Hematopoietic multipotent progenitor cell treated with erythropoietin and hydrocortisone succinate and interleukin-3 and kit ligand, for 8 days (in vitro differentiated cells): ENCODE data around the gene CFAP410.

Experiments used
- DNase-seq: peaks from one replicate; pipeline ENCODE4 v3.0.0-alpha.2; 2015

Gene CFAP410

DNA sequence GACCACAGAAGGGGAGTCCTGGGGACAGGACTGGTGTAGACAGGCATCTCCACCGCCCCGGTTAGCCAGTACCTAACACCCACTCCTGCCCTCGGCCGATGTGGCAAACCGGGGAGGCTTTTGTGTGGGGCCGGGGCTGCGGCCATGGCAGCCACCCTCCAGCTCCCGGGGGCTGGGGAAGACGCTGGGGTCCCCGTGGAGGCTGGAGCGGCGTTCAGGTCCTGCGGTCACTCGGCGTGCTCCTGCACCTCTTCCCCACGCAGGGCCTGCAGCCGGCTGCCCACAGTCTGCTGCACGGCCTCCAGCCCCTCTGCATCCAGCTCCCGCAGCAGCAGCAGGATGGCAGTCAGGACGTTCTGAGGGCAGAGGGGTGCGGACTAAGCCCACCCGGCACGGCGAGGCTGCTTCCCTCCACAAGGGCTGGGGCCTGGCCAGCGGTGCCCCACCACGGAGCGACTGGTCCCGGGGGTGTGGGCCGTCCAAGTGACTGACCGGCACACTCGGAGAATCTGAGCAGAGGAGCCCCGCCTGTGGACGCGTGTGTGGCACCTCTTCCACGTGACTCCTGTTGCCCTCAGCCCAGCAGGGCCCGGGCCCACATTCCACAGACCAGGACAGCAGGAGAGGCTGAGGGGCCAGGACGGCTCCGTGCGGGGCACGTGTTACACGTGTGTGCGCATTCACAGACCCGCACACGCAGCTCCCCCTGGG is 9.1 kb downstream of the CFAP410 start:
- no peak for DNase-seq

DNA sequence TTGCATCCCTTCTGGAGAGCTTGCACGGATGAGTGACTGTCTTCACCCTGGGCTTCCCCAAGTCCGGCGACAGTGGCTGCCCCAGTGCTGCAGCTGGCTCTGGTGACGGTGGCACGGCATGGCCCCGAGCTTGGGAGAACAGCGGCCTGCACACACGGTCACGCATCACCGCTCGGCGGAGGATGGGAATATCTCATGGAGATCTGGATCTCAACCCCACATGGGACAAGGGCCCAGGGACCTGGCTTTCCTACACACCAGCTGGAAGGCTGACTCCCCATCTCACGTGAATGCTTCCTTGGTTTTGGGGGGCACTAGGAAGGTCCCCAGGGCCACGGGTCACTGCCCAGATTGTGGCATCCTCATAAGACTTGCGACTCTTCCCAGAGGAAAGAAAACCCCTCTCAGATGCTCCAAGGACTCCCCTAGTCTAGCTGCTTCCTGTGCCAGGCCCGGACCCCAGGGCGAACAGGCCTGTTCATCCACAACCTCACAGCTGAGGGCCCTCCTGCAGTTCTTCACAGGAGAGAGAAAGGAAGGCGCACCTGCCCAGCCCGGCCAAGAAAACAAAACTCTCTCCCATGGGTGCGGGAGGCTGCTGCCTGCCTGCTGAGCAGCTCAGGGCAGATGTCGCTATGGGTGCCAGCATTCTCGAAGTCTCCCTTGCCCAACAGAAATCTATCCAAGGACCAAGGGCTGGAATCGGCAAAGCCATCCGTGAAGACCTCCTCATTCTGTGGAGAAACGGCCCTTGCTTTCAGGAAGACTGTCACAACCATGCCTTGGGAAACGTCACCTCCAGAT is 9.9 kb downstream of the CFAP410 start:
- no peak for DNase-seq

DNA sequence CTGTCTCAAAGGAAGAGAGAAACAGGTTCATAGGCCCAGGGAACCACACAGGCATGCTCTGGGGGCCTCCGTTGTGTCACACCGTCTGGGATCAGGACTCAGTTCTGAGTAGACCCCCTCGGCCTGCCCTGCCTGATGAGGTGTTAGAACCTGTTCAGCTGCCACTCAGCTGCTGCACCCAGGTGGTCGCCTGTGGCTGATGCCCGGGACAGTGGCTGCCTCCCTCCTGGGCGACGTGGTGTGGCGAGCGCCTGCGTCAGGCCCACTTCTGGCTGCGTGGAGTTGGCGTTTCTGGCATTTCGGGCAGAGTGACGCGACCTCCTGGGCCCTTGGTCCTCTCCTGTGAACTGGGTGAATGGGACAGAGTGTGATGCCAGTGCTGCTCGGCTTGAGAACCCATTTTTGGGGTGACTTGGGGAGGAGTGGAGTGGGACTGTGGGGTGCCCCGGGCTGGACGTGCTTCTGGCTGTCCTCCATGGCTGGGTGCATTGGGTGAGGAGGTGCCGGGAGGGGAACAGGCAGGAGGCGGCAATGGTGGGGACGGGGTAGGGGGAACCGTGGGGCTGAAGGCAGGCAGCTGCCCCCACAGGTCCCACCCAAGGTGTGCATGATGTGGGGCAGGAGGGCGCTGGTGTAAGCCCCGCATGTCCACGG is 10.8 kb downstream of the CFAP410 start:
- no peak for DNase-seq

DNA sequence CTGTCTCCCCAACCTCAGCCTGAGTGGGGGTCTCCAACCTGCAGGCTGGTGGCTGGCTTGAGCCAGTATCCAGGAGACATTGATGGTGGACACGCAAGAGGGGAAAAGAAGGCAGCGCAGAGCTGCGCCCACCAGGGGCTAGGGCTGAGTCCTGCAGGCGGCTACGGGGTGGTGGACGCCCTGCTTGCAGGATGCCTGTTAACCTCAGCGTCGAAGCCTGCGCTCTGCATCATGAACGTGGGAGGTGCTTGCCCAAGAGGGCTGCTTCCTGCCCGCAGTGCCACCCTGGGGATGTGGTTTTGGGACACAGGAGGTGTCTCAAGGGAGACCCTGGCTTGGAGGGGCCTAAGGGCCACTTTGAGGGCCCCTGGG is 11.6 kb downstream of the CFAP410 start:
- DNase-seq: no peak

DNA sequence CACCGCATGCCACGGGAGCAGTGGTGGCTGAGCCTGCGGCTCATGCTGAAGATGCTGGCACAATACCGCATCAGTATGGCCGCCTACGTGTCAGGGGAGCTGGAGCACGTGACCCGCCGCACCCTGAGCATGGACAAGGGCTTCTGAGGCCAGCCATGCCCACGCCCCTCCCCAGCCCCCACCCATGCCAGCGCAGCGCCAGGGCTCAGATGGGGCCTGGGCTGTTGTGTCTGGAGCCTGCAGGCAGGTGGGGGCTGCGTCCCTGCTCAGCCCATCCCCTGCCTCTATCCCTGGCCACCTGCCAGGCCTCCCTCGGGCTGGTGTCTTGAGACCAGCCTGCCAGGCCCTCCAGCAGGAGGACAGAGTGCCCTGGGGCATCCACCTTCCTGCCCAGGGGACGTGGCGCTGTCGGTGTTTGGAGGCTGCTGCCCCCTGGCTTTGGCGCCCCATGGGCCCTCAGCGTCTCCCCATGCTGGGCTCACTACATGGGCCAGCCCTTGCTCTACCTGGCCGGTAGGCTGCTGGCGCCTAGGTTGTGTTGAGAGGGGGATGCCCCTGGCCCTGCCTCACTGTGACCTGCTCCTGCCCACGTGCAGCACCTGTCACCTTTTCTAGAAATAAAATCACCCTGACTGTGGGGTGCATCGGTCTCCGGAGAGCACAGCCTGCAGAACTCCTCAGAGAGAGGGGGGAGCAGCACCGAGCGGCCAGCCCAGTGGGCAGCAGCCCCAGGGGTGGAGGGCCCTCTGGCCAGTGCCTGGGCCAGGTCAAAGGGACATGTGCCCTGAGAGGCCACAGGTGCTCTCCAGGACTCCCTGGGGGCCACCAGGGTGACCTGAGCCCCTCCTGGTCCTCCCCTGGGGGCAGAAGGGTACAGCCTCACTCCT is 12.2 kb downstream of the CFAP410 start:
- no peak for DNase-seq

DNA sequence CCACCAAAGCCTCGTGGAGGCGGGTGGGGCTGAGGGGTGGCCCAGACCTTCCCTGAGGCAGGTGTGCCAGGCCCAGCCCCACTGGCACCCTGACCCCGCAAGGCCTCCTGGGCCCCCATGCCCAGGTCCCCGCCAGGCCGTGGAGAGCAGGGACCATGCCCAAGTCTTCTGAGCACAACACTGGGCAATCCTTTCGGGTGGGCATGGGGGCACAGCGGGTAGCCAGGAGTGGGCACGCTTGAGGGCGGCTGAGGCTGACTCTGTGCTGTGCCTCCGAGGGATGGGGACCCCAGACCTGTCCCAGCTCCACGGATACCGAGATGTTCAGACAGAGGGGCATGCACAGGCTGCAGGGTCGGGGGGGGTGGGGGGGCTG is 12.9 kb downstream of the CFAP410 start:
- DNase-seq: no peak

DNA sequence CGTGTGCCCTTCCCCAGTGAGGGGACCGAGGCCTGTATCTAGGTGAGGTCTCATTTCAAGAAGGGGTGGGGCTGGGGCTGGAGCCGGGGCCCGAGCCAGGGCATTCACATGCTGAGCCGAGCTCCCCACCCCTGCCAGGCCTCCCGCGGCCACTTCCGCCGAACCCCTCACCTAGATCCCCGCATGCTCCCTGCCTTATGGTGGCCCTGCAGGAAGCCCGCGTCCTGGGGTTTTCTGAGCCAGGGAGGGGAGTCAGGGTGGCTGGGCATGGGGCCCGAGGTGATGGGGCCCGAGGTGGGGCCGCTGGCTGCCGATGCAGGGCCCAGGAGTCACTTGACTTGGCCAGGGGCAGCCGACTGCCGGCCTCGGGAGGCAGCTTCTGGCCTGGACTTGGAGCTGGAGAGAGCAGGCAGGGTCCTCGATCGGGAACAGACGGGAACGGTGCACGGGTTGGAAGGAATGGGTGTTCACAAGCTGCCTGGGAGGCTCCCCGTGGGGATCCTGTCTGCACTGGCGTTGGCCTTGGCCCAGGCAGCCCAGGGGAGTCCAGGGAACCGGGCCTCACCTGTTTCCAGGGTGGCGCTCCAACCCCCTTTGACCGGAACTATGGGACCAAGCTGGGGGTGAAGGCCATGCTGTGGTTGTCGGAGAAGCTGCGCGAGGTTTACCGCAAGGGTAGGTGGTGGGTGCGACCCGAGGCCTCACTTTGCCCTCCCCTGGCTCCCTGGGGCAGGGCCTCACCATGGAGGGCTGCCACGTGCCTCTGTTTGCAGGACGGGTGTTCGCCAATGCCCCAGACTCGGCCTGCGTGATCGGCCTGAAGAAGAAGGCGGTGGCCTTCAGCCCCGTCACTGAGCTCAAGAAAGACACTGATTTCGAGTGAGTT is 13.6 kb downstream of the CFAP410 start:
- no peak for DNase-seq

DNA sequence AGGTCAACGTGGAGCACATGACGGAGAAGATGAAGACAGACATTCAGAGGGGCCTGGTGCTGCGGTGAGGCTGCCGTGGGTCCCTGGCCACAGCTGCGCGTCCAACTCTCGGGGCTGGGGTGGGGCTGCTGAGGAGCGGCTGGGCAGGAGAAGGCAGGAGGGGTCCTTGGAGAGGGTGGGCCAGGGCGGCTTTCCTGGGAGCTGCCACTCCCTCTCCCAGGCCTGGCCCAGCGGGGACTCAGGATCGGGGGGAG is 14.4 kb downstream of the CFAP410 start:
- DNase-seq: no peak

DNA sequence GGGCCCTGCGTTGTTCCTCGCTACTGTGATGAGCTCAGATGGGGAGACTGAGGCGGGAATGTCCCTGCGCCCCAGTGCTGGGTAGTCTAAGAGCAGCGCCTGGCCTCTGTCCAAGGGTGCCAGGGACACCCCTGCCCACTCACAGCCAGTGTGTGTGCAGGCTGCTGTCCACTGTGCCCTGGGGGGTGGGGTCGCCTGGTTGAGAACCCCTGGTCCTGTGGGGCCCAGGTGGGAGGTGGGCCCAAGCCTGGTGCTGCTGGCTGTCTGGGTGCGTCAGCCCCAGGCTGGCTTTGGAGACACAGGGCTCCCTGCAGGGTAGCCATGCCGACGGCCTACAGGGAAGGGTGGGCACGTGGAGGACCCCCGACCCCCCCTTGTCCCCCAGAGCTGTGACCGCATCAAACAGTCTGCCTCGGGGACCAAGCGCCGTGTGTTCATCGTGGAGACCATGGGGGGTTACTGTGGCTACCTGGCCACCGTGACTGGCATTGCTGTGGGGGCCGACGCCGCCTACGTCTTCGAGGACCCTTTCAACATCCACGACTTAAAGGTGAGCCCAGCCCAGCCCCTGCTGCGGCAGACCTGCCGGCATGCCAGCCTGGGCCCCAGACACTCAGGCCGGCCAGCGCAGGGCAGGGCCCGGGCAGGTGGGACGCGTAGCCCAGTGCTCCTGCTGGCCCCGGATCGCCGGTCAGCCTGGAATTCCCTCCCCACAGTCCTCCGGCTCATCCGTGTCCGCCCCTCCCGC is 14.9 kb downstream of the CFAP410 start:
- DNase-seq: no peak

DNA sequence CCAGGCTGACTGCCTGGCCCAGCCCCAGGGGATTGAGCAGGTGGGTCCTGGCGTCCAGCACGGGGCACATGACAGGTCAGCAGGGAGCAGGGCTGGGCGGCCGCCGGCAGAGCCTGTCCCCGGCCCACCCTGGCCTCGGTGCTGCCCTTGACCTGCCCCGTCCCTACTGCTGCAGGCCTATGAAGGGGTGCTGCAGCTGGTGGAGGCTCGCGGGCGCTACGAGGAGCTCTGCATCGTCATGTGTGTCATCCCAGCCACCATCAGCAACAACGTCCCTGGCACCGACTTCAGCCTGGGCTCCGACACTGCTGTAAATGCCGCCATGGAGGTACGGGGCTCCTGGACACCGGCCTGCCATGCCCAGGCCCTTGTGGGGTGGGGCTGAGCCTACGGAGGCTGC is 15.6 kb downstream of the CFAP410 start:
- DNase-seq: no peak

DNA sequence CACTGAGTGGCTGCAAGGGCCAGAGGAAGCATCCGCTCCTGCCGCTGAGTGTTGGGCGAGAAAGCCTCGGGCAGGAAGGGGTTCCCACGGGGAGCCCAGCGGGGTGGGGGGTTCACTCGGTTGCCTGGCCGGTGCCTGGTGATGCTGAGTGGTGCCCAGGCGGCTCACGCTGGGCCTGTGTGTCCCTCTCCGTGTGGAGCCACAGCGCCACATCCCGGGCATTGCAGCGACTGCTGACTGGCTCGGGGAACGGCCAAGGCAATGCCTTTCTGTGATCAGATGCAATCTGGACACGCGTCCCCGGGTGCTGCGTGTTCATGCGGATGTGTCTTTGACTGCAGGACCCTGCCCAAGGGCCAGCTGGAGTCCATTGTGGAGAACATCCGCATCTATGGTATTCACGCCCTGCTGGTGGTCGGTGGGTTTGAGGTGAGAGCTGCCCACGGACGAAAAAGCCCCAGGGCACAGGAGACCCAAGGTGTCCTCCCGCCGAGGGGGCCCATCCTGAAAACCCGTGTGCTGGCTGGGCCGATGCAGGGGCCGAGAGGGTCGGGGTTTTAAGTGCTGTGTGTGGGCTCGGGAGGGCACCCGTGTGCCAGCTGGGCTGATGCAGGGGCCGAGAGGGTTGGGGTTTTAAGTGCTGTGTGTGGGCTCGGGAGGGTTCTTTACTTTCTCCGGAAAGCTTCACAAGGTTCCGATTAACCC is 16.4 kb downstream of the CFAP410 start:
- DNase-seq: no peak

DNA sequence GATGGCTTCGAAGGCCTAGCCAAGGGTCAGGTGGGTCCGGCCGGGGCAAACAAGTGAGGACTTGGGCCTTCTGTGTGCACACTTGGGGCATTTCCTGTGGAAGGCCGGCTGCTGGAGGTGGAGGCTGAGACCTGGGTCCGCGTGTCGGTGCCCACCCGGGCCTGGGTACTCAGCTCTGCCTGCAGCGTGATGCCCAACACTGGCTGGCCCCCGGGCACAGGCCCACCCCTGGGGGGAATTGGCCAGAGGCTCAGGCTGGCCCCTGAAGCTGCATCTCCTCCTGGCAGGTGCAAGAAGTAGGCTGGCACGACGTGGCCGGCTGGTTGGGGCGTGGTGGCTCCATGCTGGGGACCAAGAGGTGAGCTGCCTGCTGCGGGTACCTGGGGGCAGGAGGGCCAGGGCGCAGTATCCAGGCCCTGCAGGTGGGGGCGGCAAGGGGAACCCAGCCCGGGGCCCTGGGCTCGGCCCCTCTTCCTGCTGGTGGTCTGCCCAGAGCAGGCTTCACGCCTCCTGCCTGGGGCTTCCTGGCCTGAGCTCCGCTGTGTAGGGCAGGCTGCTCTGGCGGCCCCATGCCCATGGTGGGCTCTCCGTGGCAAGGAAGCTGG is 17.2 kb downstream of the CFAP410 start:
- no peak for DNase-seq

DNA sequence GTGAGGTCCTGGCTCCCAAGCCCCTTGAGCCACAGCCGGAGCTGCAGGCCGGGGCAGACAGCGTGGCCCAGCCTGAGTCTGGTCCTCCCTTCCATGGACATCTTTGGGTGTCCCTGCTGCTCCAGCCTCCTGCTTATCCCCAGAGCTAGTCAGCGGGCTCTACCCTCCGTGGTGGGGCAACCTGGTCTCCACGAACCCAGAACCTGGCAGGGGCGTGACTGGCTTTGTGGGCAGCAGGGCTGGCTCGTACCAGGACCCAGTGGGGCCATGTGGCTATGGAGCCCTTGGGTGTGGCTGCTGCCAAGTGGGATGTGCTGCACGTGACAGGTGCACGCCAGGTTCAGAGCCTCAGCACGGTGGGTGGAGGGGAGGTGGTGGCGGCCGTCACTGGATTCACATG is 18.3 kb downstream of the CFAP410 start:
- DNase-seq: no peak

DNA sequence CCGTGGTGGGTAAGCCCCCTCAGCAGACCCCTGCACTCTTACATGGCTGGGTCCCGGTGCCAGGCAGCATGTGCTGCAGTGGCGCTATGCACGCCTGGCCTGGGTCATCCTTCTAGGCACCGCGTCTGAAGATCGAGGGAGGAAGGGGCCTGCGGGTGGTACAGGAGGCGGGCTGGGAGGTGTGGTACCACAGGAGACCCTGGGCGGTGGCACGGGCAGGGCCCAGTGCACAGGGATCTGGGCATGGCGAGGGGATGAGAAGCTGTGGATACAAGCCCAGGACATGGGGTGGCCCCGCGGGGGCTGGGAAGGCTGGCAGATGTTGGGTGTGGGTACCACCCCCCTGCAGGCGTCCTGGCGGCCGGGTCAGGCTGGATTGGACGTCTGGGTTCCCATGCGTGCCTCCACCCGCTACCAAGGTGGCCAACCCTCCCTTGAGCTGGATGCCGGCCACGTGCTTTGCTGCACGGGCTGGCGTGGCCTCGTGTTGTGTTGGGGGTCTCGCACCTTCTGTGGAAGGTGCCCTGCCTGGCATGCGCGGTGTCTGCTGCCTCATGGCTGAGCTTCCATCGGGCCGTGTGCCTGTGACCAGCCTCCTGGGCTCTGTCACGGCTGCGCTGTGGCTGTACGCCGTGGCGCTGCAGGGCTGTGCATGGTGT is 19.7 kb downstream of the CFAP410 start:
- DNase-seq: no peak

DNA sequence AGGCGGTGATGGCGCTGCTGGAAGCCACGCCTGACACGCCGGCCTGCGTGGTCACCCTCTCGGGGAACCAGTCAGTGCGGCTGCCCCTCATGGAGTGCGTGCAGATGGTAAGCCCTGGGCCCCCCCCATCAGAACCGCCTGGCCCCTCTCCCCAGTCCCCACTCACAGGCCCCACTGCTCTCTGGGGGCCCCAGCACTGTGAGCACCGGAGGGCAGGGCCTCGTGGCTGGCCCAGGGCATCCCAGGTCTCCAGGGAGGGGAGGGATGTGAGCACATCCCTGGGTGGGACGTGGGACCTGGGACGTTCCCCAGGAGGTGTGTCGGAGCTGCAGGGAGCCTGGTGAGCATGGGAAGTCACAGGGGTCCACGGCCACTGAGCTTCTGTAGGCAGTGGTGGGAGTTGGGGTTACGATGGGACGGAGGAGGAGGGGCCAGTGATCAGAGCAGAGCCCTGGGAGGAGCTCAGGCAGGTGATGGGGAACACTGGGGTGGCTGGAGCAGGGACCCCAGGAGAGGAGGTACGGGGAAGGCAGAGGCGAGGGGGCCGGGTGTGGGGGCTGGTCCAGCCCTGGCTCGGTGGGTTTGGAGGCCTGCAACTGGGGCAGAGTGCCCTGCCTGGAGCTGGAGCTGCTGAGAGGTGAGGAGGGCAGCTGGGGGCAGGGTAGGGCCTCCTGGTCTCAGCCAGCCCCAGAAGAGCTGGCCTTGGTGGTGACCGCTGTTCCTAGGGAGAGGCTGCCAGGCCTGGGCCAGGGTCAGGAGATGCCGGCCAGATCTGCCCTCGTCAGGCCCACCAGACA is 20.5 kb downstream of the CFAP410 start:
- DNase-seq: no peak

DNA sequence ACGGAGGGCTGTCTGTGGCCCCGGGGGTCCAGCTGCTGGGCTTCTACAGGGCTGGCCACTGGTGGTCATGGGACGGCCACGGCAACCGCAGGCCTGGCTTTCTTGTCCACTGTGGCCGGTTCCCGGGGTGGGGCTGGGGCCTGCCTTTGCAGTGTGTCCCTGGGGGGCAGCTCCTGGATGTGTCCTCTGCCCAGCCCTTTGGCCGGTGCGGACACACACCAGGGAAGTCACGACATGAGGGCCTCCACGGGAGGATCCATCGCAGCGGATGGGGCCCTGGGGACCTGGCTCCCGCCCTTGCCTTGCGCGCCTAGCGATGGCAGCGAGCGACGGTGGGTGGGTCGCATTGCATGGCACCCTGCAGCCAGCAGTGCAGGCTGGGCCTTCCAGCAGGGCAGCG is 21.3 kb downstream of the CFAP410 start:
- no peak for DNase-seq

DNA sequence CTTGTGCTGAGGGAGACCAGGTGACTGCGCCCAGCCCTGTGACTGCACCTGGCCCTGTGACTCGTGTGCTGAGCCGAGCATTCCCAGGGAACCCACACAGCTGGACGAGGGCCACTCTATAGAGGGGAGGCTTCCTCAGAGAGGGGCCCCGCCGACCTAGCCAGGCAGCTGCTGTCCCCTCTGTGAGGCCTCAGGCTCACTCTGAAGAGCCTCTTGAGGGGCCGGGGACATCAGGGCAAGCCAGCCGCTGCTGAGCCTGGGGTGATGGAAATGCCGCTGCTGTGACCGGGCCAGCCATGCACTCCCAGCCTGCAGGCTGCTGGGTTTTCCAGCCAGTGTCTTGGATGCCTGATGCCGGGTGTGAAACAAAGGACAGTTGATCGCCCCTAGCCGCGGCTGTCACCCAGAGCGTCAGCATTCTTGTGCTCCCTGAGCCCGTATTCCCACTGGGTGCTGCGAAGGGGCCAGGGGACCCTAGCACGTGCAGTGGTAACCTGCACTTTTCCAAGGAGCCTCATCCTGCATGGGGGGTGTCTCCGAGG is 21.9 kb downstream of the CFAP410 start:
- no peak for DNase-seq

DNA sequence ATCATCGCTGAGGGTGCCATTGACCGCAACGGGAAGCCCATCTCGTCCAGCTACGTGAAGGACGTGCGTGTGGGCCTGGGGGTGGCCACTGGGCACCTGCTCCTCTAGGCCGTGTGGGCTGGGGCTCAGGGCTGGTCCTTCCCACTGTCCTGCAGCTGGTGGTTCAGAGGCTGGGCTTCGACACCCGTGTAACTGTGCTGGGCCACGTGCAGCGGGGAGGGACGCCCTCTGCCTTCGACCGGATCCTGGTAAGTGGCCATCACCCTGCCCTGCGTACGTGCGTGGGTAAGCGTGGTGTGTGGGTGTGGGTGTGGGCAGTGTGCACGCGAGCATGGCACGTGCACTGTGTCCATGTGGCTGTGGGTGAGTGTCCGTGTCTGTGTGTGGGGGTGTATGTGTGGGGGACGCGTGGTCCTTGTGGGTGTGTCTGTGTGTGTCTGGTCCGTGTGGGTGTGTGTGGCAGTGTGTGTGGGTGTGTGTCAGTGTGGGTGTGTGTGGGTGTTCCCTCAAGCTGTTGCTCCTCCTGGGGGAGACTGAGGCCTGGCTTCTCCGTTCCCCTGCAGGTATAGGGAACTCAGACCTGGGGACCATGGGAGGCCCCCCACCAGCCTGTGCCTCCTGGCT is 22.8 kb downstream of the CFAP410 start:
- DNase-seq: no peak
